Measurements from ENCODE around the gene NTSR1.

The NTSR1 gene

DNA sequence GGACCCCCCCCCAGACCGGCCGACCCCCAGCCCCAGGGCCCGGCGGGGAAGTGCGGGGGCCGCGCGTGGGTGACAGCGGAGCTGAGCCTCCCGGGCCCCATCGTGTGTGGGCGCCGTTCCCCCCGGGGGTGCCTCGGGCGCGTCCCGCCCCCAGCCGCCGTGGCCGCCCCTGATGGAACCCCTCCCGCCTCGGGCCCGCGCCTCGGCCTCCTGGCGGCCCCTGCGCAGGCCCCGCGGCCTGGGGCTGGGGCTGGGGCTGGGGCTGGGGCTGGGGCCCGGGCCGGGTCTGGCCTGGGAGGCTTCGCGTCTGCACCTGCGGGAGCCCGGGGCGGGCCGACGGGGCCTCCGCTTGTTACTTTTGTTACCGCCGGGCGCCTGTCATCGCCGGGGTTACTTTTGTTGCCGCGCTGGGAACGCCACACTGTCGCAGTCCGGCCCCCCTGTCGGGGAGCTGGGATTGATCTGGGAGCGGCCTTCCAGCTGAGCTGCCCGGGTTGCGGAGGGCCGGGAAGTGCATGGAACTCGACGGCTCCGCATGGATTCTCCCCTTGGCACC, 96.6 kb downstream of the NTSR1 start:
- no peak for DNase-seq

DNA sequence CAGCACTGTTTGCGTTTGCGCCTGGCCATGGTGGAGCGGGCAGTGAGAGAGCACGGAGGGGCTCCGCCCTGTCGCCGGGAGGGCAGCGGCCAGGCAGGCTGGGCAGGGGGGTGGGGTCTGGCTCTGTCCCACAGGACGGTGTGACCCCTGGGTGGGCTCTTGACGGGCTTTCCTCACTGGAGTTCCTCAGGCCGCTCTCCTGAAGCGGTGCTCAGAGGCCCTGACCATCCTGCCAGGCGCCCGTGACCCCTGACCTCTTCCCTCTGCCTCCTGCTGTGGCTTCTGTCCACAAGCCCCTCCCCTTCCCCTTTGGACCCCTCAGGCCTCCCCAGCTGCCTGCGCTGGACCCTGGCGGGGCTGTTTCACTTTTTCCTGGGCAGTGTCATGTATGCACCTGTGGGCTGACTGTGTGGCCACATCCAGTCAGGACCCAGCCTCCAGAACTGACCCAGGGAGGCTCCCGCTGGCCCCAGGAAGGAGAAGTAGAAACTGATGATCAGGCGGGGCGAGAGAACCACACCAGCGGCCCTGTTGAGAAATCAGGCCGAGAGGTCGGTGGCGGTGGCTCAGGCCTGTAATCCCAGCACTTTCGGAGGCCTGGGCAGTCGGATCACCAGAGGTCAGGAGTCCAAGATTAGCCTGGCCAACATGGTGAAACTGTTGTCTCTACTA, 97.2 kb downstream of the NTSR1 start:
- no peak for DNase-seq

DNA sequence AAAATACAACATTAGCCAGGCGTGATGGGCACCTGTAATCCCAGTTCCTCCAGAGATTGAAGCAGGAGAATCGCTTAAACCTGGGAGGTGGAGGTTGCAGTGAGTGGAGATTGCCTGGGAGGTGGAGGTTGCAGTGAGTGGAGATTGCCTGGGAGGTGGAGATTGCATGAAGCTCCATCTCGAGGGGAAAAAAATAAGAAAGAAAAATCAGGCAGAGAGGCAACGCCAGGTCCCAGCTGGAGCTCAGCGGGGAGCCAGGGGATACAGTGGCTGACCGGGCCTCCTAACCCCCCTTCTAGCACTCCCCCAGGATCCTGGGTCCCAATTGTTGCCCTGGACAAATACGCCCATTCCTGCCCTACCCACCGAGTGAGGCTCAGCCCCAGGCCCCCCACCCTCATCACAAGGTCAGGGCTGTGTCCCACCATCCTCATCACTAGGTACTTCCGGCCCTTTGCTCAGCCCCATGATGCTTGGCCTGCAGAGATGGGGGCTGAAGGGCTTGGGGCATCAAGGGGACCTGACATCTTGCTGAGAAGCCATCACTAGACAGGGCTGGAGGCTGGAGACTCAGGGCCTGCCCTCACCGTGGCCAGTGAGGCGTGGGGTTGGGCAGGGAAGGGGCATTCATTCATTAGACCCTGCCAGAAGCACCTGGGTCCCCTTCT, 97.9 kb downstream of the NTSR1 start:
- DNase-seq, result no peak

DNA sequence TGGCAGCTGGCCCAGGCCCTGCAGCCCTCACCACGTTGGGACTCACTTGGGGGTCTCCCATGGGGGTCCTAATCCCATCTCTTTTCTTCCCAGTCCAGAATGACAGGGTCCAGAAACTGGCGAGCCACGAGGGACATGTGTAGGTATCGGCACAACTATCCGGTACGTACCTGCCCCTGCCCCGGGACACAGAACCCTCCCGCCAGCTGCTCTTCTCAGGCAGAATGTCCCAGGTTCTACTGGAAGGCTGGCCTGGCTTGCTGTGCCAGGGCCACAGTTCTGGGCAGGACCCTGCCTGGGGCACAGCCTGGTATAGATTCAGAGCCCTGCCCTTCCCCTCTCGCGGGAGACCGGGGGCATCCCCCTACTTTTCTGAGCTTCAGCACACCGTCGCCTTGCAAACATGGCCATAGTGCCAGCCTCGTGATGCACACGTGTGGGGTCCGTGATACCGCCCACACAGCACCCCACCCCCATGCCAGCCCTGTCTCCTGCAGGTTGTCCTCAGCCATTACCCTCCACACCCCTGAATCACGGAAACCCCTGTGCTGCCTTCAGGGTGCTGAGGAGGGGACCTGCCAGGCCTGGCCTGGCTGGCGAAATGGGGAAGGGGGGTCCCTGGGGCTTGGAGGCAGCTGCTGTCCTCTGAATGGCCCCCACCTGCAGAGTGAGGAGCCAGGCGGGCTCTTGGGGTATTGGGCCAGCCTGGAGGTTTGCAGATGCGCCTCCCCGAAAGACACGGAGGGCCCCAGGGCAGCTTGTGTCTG, 99.0 kb downstream of the NTSR1 start:
- no peak for DNase-seq

DNA sequence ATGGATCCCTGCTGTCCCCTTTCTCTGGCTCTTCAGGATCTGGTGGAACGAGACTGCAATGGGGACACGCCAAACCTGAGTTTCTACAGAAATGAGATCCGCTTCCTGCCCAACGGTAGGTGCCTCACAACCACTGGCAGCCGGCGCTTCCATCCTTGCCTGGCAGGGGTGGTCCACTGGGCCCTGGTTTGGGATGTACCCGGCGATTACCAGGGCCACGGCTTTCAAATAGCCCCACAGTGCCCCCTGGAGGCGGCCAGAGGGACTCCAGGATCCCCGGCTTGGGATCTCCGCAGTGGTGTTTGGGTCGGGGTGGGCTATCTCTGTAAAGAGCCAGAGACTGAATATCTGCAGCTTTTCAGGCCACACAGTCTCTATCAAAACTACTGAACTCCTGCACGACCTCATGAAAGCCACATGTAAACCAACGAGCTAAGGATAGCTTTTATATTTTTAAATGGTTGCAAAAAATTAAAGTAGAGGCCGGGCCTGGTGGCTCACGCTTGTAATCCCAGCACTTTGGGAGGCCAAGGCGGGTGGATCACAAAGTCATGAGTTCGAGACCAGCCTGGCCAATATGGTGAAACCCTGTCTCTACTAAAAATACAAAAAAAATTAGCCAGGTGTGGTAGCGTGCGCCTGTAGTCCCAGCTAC, 99.7 kb downstream of the NTSR1 start:
- DNase-seq, result no peak

DNA sequence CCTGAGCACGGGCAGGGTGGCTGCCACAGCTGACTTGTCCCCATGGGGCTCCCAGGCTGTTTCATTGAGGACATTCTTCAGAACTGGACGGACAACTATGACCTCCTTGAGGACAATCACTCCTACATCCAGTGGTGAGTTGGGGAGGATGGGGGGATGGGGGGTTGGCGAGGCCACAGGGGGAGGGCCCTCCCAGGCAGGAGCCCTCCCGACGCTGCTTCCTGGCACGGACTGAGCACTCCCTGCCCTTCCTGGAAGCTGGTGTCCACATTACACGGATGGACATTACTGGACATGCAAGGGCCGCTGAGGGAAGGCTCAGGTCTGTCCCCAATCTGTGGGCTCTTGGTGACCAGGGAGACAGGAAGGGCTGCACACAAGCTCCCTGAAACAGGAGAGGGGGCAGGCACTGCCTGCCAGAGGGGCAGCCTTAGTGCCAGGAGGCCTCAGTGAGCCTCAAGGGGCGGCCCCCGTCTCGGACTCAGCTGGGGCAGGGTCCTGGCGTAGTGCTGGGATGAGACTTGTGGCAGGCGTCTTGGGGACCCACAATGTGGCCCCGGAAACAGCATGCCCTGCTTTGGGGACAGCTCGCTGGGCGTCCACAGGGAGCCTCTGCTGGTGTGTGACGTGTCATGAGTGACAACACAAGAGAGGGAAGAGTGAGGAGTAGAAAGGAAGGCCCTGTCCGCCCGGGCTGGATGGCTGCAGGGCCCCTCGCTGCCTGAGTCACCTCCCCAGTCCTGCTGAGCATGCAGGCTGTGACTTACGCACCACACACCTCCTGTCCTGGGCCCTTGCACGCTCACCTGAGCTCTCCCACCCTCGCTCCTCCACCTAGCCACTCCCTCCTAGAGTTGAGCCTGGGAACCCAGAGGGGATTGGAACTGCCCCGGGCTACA, 101.1 kb downstream of the NTSR1 start:
- DNase-seq, result no peak

DNA sequence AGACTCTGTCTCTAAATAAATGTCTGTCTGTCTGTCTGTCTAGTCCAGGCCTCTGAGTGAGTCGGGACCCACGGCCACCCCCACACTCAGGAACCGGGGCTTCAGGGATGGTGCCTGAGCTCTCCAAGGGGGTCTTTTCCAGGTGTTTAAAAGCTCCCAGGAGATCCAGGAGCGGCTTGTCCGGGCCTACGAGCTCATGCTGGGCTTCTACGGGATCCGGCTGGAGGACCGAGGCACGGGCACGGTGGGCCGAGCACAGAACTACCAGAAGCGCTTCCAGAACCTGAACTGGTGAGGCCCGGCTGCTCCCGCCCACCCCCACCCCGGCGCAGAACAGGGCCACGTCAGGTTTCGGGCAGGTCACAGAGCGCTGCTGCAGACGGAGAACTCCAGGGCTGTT, 102.7 kb downstream of the NTSR1 start:
- no peak for DNase-seq

DNA sequence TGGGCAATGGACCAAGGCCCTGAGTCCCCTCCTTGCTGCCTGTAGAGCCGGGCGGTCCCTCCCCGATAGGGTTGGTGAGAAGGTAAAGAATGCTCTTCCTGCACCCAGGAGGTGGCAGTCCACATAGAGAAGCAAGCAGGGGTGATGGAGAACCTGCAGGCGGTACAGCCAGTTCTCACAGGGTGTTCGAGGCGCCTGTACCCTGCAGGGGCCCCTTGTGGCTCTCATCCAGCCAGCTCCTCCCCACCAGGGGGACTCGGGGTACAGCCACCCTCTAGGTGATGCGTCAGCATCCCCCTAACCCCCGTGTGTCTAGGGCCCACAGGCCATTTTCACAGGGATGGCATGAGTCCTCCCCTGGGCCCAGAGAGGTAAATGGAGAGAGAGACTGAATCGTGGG, 103.1 kb downstream of the NTSR1 start:
- no peak for DNase-seq

All from GOT3 (cell line).